Activated gamma-delta T cell treated with anti-CD3 and anti-CD28 coated beads, Interleukin-2, amount 50 U/mL, for 16 hours (primary cell): ENCODE measurements around the gene PACRG.

Source experiments
- DNase-seq: peaks from one replicate; pipeline ENCODE4 v3.0.0-alpha.2; 2020; ENCODE audit warnings: low read depth

Gene PACRG

GRCh38 chr6:163010145-163010544 lies 282.4 kb downstream of the PACRG start:
- no peak for DNase-seq

- DNase-seq: no peak
Observed at GRCh38 chr6:163014736-163015135, 287.0 kb downstream of the PACRG start.

- DNase-seq: no peak
Observed at GRCh38 chr6:163017801-163018200, 290.0 kb downstream of the PACRG start.

GRCh38 chr6:163019926-163020325 lies 292.2 kb downstream of the PACRG start:
- no peak for DNase-seq

GRCh38 chr6:163021054-163021453 lies 293.3 kb downstream of the PACRG start:
- DNase-seq: no peak

GRCh38 chr6:163023700-163024099 lies 295.9 kb downstream of the PACRG start:
- no peak for DNase-seq

GRCh38 chr6:163026893-163027292 lies 299.1 kb downstream of the PACRG start:
- DNase-seq: no peak

- no peak for DNase-seq
Observed at GRCh38 chr6:163030980-163031379, 303.2 kb downstream of the PACRG start.

GRCh38 chr6:163031931-163032330 lies 304.2 kb downstream of the PACRG start:
- no peak for DNase-seq

GRCh38 chr6:163036160-163036645 lies 308.4 kb downstream of the PACRG start:
- no peak for DNase-seq

GRCh38 chr6:163038317-163038716 lies 310.5 kb downstream of the PACRG start:
- no peak for DNase-seq

GRCh38 chr6:163048345-163048744 lies 320.6 kb downstream of the PACRG start:
- DNase-seq: no peak

- no peak for DNase-seq
Observed at GRCh38 chr6:163053667-163054344, 326.0 kb downstream of the PACRG start.

- DNase-seq: no peak
Observed at GRCh38 chr6:163054641-163055040, 326.9 kb downstream of the PACRG start.

- DNase-seq: no peak
Observed at GRCh38 chr6:163057260-163057659, 329.5 kb downstream of the PACRG start.

GRCh38 chr6:163062790-163063189 lies 335.0 kb downstream of the PACRG start:
- DNase-seq: no peak

- DNase-seq: no peak
Observed at GRCh38 chr6:163063561-163063960, 335.8 kb downstream of the PACRG start.

GRCh38 chr6:163064397-163064796 lies 336.6 kb downstream of the PACRG start:
- DNase-seq: no peak

GRCh38 chr6:163066200-163066599 lies 338.4 kb downstream of the PACRG start:
- no peak for DNase-seq

GRCh38 chr6:163077134-163077533 lies 349.4 kb downstream of the PACRG start:
- no peak for DNase-seq

GRCh38 chr6:163078712-163079111 lies 350.9 kb downstream of the PACRG start:
- DNase-seq: no peak

- DNase-seq: no peak
Observed at GRCh38 chr6:163080228-163080627, 352.5 kb downstream of the PACRG start.

GRCh38 chr6:163083141-163083540 lies 355.4 kb downstream of the PACRG start:
- no peak for DNase-seq

GRCh38 chr6:163085426-163085825 lies 357.7 kb downstream of the PACRG start:
- no peak for DNase-seq
